HG03108 (cell line): ENCODE measurements around the gene SLIT3.

Source experiments
- ATAC-seq: cut with Tn5 transposase; IDR thresholded peaks from one replicate; pipeline ENCODE4 v1.9.1; 2021; ENCODE audit warnings: moderate library complexity; ENCODE audit not compliant: unreplicated experiment

Gene SLIT3

GRCh38 chr5:168879331-168879730, 421.6 kb downstream of the SLIT3 start:
- no peak for ATAC-seq

- ATAC-seq, result no peak
Observed at GRCh38 chr5:168878135-168878745, 422.7 kb downstream of the SLIT3 start.

GRCh38 chr5:168877132-168877892, 423.6 kb downstream of the SLIT3 start:
- no peak for ATAC-seq

GRCh38 chr5:168876419-168876818, 424.5 kb downstream of the SLIT3 start:
- ATAC-seq, result no peak

GRCh38 chr5:168875832-168876231, 425.1 kb downstream of the SLIT3 start:
- ATAC-seq, result no peak

- ATAC-seq, result no peak
Observed at GRCh38 chr5:168874713-168875380, 426.1 kb downstream of the SLIT3 start.

GRCh38 chr5:168872246-168872645, 428.7 kb downstream of the SLIT3 start:
- no peak for ATAC-seq

GRCh38 chr5:168870910-168871309, 430.0 kb downstream of the SLIT3 start:
- no peak for ATAC-seq

- no peak for ATAC-seq
Observed at GRCh38 chr5:168869615-168870227, 431.2 kb downstream of the SLIT3 start.

GRCh38 chr5:168867241-168867640, 433.7 kb downstream of the SLIT3 start:
- no peak for ATAC-seq

GRCh38 chr5:168865968-168866367, 435.0 kb downstream of the SLIT3 start:
- no peak for ATAC-seq

- no peak for ATAC-seq
Observed at GRCh38 chr5:168863021-168863420, 437.9 kb downstream of the SLIT3 start.

- no peak for ATAC-seq
Observed at GRCh38 chr5:168860503-168860902, 440.4 kb downstream of the SLIT3 start.

GRCh38 chr5:168860081-168860480, 440.9 kb downstream of the SLIT3 start:
- ATAC-seq, result no peak

GRCh38 chr5:168859471-168859870, 441.5 kb downstream of the SLIT3 start:
- ATAC-seq, result no peak

GRCh38 chr5:168858994-168859393, 441.9 kb downstream of the SLIT3 start:
- ATAC-seq, result no peak

- ATAC-seq, result no peak
Observed at GRCh38 chr5:168858371-168858770, 442.6 kb downstream of the SLIT3 start.

- no peak for ATAC-seq
Observed at GRCh38 chr5:168853972-168854371, 447.0 kb downstream of the SLIT3 start.

- ATAC-seq, result no peak
Observed at GRCh38 chr5:168852329-168852728, 448.6 kb downstream of the SLIT3 start.

- no peak for ATAC-seq
Observed at GRCh38 chr5:168851902-168852321, 449.0 kb downstream of the SLIT3 start.

- no peak for ATAC-seq
Observed at GRCh38 chr5:168850683-168851082, 450.3 kb downstream of the SLIT3 start.

- no peak for ATAC-seq
Observed at GRCh38 chr5:168848569-168848968, 452.4 kb downstream of the SLIT3 start.
